Uterus (tissue), 2 donors: ENCODE results near the gene PRRT4.

Experiments used
- CTCF ChIP-seq, 4 experiments: fragments of 200-600 bp in 2 of 4; fragments of 450-650 bp in 2 of 4; sonication (generic) in 2 of 4; IDR thresholded peaks; one replicate each; pipeline ENCODE4 v1.5.1; 2016 to 2019; ENCODE audit warnings: antibody characterized with exemption in 4 of 4, mild to moderate bottlenecking in 2 of 4, moderate library complexity in 1 of 4
- POLR2A ChIP-seq, 2 donors: fragments of 450-650 bp; IDR thresholded peaks; one replicate each; pipeline ENCODE4 v1.6.1; 2016; ENCODE audit warnings: antibody characterized with exemption in 2 of 2, mild to moderate bottlenecking in 1 of 2, moderate library complexity in 1 of 2

DNA sequence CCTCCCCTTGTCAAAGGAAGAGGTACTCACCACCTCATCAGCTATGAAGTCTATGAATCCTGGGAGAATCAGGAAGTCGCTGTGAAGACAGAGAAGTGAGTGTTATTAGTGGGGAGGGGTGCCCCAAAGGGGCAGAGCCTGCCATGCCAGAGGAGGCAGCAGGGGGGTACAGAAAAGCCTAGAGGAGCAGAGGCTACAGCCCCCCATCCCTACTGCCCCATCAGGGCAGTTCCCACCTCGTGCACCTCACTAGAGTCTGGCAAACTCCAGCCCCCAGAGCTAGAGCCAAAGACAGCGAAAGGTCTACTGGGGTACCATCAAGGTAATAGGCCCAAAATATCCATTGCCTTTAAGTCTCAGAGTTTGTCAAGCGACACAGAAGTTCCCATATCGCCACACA is 42.2 kb upstream of the PRRT4 start:
- TF ChIP-seq CTCF (IDR thresholded peaks at IDR 0.05): no peak
- no peak for TF ChIP-seq POLR2A (IDR thresholded peaks at IDR 0.05)
